GM18867 (cell line): ENCODE data around the gene FBXL17.
A peak's percentile ranks its signal among the peaks of the same experiment; 100 is the strongest.

Source experiments
- ATAC-seq: cut with Tn5 transposase; IDR thresholded peaks from one replicate; pipeline ENCODE4 v1.9.1; 2021; ENCODE audit warnings: mild to moderate bottlenecking, moderate library complexity; ENCODE audit not compliant: unreplicated experiment

The FBXL17 gene

GRCh38 chr5:107826311-107827000 is 555.4 kb downstream of the FBXL17 start:
- ATAC-seq, result no peak

GRCh38 chr5:107824821-107825220 is 557.1 kb downstream of the FBXL17 start:
- no peak for ATAC-seq

- ATAC-seq, result no peak
These were observed 560.6 kb downstream of the FBXL17 start for GRCh38 chr5:107821288-107821687.

- ATAC-seq, result peak; percentile 37
These were observed 561.5 kb downstream of the FBXL17 start for GRCh38 chr5:107820429-107820828.

GRCh38 chr5:107817951-107818350 is 563.9 kb downstream of the FBXL17 start:
- no peak for ATAC-seq

GRCh38 chr5:107817436-107817835 is 564.5 kb downstream of the FBXL17 start:
- ATAC-seq, result no peak

- ATAC-seq, result no peak
These were observed 566.8 kb downstream of the FBXL17 start for GRCh38 chr5:107815109-107815508.

GRCh38 chr5:107814183-107814827 is 567.6 kb downstream of the FBXL17 start:
- no peak for ATAC-seq

- peak; percentile 88 for ATAC-seq
These were observed 568.3 kb downstream of the FBXL17 start for GRCh38 chr5:107813559-107813958.

- ATAC-seq, result peak; percentile 86
These were observed 569.2 kb downstream of the FBXL17 start for GRCh38 chr5:107812570-107813141.

GRCh38 chr5:107809201-107810034 is 572.5 kb downstream of the FBXL17 start:
- ATAC-seq, result no peak
